GM20000 (cell line): ENCODE measurements around the gene CDHR1.
"Not testable (repeated sequence)": the region's sequence is repeated elsewhere in the genome, so short reads cannot be mapped to it uniquely, and the experiment has no call there.

Experiments
- DNase-seq: peaks from one replicate; pipeline ENCODE4 v3.0.0; 2012; ENCODE audit warnings: low spot score
- TF ChIP-seq, protein P1 (sequence below): IDR thresholded peaks from 2 replicates; pipeline ENCODE4 v1.5.1; 2012; ENCODE audit warnings: mild to moderate bottlenecking, control low read depth; ENCODE audit errors: extremely low read depth, missing control alignments

Gene CDHR1

DNA sequence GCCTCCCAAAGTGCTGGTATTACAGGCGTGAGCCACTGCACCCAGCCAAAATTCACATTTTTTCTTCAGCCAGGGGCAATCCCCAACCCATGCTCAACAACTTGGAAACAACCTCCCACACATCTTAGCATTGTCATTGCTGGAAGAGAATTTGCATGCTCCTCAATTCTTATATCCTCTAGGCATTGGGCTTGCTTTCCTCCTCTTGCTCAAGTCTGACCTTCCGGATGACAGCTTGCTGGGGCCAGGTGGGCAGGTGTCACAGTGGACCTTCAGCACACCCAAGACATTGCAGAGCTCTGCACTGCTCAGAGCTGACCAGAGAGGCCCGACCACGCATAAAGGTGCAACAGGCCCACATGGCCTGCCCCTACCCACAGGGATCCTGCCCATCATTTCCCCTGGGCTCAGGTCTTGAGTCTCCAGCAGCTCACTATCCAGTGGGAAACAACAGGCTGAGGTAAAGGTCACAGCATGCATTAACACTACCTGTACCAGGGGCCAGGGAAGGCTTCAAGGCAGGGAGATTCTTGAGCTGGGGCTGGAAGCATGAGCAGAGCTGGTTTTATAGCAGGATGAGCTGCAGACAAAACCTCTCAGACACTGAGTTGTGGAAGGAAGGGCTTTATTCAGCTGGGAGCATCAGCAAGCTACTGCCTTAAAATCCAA, 27.6 kb upstream of the CDHR1 start:
- DNase-seq = no peak
- TF ChIP-seq, protein P1, sequence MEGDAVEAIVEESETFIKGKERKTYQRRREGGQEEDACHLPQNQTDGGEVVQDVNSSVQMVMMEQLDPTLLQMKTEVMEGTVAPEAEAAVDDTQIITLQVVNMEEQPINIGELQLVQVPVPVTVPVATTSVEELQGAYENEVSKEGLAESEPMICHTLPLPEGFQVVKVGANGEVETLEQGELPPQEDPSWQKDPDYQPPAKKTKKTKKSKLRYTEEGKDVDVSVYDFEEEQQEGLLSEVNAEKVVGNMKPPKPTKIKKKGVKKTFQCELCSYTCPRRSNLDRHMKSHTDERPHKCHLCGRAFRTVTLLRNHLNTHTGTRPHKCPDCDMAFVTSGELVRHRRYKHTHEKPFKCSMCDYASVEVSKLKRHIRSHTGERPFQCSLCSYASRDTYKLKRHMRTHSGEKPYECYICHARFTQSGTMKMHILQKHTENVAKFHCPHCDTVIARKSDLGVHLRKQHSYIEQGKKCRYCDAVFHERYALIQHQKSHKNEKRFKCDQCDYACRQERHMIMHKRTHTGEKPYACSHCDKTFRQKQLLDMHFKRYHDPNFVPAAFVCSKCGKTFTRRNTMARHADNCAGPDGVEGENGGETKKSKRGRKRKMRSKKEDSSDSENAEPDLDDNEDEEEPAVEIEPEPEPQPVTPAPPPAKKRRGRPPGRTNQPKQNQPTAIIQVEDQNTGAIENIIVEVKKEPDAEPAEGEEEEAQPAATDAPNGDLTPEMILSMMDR = no peak

DNA sequence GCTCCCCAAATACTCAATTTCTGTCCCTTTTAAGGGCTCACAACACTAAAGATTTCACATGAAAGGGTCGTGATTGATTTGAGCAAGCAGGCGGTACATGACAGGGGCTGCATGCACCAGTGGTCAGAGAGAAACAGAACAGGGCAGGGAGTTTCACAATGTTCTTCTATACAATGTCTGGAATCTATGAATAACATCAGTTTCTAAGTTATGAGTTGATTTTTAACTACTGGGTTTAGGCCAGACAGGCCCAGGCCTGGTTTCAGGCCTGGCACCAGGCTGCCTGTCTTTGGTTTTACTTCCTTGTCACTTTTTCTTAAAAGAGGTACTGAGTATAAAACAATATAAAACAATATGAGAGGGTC, 27.1 kb upstream of the CDHR1 start:
- not testable (repeated sequence) for DNase-seq

DNA sequence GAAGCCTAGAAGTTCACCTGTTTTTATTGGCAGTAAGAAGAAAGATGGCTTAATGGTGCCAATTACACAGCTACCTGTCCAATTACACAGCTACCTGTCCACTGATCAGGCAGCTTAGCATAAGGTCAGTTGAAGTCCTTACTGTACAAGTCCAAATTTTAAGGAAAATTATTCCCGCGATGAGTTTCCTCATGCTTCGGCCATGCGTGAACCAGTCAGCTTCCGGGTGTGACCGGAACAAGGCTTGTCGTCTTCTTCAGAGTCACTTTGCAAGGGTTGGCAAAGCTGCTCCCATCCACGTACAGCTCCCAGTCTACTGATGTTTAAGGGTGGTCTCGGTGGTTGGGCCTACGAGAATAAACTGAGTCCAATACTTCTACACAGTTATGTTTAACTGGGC, 26.0 kb upstream of the CDHR1 start:
- not testable (repeated sequence) for DNase-seq

DNA sequence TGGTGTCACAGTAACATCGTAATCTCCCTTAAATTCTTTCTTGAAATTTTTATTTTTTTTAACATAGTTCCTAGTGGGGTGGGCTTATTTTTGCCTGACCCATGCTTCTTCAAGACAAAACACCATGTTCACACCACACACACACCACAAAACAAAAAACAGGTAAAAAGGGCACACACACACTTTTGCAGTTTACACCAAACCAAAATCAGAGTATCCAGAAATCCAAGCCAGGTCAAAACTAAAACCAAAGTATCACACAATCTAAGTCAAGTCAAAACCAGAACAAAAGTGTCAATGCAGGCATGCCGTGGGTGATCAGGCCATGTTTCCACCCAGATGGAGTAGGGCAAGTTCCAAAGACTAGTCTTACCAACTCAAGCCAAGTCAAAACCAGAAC, 23.1 kb upstream of the CDHR1 start:
- not testable (repeated sequence) for DNase-seq

DNA sequence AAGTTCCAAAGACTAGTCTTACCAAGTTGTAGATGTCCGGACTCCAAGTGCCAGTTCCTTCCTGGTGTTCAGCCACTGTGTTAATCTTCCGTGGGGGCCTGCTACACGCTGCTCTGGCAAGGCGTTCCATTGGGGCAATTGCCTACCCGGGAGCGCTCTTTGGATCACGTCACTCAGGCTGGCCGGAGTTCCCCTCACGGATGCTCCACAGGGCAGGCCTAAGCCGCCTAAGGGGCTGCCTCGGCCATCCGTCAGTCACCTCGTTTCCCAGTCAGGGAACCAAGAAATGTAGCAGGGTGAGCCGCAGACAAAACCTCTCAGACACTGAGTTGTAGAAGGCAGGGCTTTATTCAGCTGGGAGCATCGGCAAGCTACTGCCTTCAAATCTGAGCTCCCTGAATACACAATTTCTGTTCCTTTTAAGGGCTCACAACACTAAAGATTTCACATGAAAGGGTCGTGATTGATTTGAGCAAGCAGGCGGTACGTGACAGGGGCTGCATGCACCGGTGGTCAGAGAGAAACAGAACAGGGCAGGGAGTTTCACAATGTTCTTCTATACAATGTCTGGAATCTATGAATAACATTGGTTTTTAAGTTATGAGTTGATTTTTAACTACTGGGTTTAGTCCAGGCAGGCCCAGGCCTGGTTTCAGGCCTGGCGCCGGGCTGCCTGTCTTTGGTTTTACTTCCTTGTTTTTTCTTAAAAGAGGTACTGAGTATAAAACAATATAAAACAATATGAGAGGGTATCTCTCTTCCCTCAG, 22.5 kb upstream of the CDHR1 start:
- DNase-seq = not testable (repeated sequence)

DNA sequence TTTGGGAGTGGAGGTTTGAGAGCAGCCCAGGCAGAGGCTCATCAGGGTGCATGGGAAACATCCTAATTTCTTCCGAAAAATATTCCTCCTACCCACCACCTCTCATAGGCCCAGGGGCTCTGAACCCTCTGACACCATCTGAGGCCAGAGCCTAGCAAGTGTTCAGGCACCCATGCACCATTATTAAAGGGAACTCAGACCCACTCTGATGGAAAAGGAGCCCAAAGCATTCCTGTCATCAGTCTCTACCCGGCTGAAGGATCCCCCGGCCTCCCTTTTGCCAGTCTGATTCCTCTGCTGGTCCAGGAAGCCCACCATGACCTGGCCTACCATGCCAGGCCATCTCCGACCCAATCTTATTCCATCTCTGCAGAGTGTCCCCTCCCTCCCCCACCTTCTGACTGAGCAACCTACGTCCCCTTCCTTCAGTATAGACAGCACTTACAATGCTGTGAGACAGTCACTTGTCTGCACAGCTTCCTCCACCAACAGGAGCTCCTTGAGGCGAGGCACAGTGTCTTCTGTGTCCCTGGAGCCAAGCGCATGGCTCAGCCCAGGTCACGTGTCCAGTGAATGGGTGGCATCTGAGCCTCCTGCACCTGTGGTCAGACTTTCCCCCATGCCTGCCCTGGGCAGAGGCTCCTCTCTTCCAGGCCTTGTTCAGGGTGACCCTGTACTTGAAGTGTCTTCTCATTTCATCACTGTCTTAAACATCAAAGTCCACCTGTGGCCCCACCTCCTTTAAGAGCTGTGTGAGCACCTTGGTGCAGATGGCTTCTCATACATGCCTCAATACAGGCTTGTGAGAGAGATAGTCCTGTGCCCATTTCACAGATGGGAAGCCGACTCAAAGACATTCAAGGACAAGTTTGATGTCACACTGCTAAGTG, 21.6 kb upstream of the CDHR1 start:
- peak; percentile 15 for DNase-seq
- TF ChIP-seq, protein P1 = no peak

DNA sequence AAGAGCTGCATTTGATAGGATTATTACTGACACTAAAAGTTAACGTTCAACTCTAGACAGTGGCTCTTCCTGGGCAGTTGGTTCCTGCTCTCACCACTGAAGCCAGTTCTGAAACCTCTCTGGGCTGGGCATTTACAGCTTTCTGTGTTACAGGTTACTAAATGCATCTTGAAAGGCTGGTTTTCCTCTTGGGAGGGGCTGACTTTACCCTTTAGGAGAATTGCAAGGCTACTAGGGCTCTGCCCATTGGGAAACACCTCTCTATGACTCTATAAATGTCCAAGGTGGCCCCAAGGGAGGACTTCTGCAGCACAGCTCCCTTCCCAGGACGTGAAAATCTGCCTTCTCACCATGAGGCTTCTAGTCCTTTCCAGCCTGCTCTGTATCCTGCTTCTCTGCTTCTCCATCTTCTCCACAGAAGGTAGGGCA, 20.8 kb upstream of the CDHR1 start, which contains the start of gene GPR15LG:
Gene GPR15LG (plus strand): TSS at position 301 of the 429 bp plus-strand sequence. CDS start 51 bp downstream, at position 352.
- TF ChIP-seq, protein P1 = no peak
- DNase-seq = peak; percentile 19

DNA sequence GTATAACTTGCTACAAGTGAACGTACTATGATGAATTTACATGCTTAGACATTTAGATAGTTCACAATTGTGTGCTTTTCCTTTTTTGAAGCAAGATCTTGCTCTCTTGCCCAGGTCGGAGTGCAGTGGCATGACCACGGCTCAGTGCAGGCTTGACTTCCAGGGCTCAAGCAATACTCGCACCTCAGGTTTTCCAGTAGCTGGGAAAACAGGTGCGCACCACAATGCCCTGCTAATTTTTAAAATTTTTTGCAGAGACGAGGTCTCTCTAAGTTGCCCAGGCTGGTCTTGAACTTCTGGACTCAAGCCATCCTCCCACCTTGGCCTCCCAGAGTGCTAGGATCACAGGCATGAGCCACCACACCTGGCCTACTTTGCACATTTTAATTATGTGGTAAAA, 18.9 kb upstream of the CDHR1 start:
- TF ChIP-seq, protein P1 = no peak

DNA sequence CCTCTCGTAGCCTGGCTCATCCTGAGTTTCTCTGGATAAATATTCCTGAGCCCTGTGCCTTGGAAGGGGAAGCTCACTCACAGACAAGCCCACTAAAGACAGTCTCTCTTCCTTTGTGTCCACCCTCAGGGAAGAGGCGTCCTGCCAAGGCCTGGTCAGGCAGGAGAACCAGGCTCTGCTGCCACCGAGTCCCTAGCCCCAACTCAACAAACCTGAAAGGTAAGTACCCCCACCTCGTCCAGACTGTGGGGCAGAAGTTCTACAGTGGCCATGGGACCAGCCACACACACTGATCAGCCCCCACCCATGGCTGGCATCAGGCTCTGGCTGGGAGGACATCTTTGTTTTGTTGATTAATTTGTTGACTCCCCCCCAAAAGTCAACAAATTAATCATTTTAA, 18.0 kb upstream of the CDHR1 start:
- TF ChIP-seq, protein P1 = no peak

More for the DNA sequence above, 18.9 kb upstream of the CDHR1 start:
- no peak for DNase-seq

More for the DNA sequence above, 18.0 kb upstream of the CDHR1 start:
- DNase-seq = no peak
